Measurements from ENCODE around the gene TMEM50B. TPM values are rescaled to one million over a fixed set of nuclear protein-coding genes. Genes with fewer than 3 reads are reported as not detected.
"Not testable (repeated sequence)": the region's sequence is repeated elsewhere in the genome, so short reads cannot be mapped to it uniquely, and the experiment has no call there.

The TMEM50B gene
- total RNA-seq, 6 donors from 2014 or later: 45.1 to 155 (median 68.0) TPM

GRCh38 chr21:33455686-33456446 lies 23.9 kb downstream of the TMEM50B start:
- DNase-seq (no peak), ATAC-seq (ENCODE audit: low FRiP score in 2 of 2) (no peak)
- H3K36me3 ChIP-seq: peaks cover 3 to 83% (median 19%) of the 10 kb centered on the region in 4 donors
- 84 to 88% methylated on average over 6 of the region's 6 CpGs for WGBS, 2 donors
- no peaks in the 10 kb centered on the region for H3K27me3 ChIP-seq
- no peak for TF ChIP-seq CTCF (IDR thresholded peaks at IDR 0.05)
- peaks cover 0 to 7% (median 0%) of the 10 kb centered on the region in 4 donors for H3K4me1 ChIP-seq
- H3K4me3 ChIP-seq: no peak overlapping the region
- no peak overlapping the region for H3K27ac ChIP-seq
- no peaks in the 10 kb centered on the region for H3K9me3 ChIP-seq

GRCh38 chr21:33452362-33452761 lies 27.4 kb downstream of the TMEM50B start:
- H3K4me1 ChIP-seq: peaks cover 0 to 7% (median 0%) of the 10 kb centered on the region in 4 donors
- WGBS, 2 donors: 87 to 88% methylated on average over 3 of the region's 3 CpGs
- H3K4me3 ChIP-seq: no peak overlapping the region
- peaks cover 0 to 64% (median 15%) of the 10 kb centered on the region in 4 donors for H3K36me3 ChIP-seq
- peak overlapping the region in 1 of 4 donors; percentile 10 for H3K27ac ChIP-seq
- no peak for DNase-seq
- H3K9me3 ChIP-seq: no peaks in the 10 kb centered on the region
- TF ChIP-seq CTCF (IDR thresholded peaks at IDR 0.05): no peak
- no peak for TF ChIP-seq EP300 (IDR thresholded peaks at IDR 0.05)
- TF ChIP-seq POLR2A (IDR thresholded peaks at IDR 0.05): no peak
- TF ChIP-seq POLR2AphosphoS5 (IDR thresholded peaks at IDR 0.05): no peak
- no peak for ATAC-seq (ENCODE audit: low FRiP score in 2 of 2)
- no peaks in the 10 kb centered on the region for H3K27me3 ChIP-seq

GRCh38 chr21:33451634-33452071 lies 28.1 kb downstream of the TMEM50B start:
- Histone ChIP-seq H3K27ac (peak overlapping the region in 1 of 4 donors; percentile 29), H3K27me3 (no peaks in the 10 kb centered on the region), H3K9me3 (no peaks in the 10 kb centered on the region), H3K4me3 (no peak overlapping the region), H3K4me1 (peaks cover 0 to 7% (median 0%) of the 10 kb centered on the region in 4 donors), H3K36me3 (peaks cover 0 to 64% (median 14%) of the 10 kb centered on the region in 4 donors)
- TF ChIP-seq POLR2A (IDR thresholded peaks at IDR 0.05): no peak
- TF ChIP-seq EP300 (IDR thresholded peaks at IDR 0.05): no peak
- TF ChIP-seq POLR2AphosphoS5 (IDR thresholded peaks at IDR 0.05): no peak
- TF ChIP-seq CTCF (IDR thresholded peaks at IDR 0.05): no peak
- ATAC-seq (ENCODE audit: low FRiP score in 2 of 2) (no peak), DNase-seq (no peak)
- 61 to 75% methylated on average over 1 of the region's 1 CpG for WGBS, 2 donors

DNA sequence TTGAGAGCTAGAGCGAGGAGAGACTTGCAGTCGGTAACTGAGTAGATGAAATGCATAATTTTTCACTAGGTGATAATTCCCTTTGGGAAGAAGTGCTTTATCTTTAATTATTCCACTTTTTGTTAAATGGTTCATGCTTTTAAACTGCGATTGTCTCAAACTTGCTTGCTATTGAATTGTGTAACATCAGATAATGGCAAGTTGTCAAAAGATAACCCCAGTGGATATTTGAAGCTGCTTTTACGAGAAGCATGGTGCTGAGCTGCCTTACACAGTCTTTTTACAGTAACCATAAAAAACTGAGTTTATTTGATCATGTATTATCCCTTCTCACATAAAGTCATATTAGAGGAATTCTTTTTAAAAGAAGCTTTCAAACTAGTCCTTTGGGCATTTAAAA lies 30.2 kb downstream of the TMEM50B start:
- Histone ChIP-seq H3K4me3 (no peak overlapping the region), H3K4me1 (peaks cover 3 to 16% (median 6%) of the 10 kb centered on the region in 4 donors), H3K27ac (no peak overlapping the region), H3K27me3 (no peaks in the 10 kb centered on the region), H3K9me3 (no peaks in the 10 kb centered on the region), H3K36me3 (peaks cover 0 to 49% (median 9%) of the 10 kb centered on the region in 4 donors)
- WGBS, 2 donors: 93 to 94% methylated on average over 4 of the region's 4 CpGs
- TF ChIP-seq CTCF (IDR thresholded peaks at IDR 0.05) (no peak), POLR2AphosphoS5 (IDR thresholded peaks at IDR 0.05) (no peak), EP300 (IDR thresholded peaks at IDR 0.05) (no peak), POLR2A (IDR thresholded peaks at IDR 0.05) (no peak)
- ATAC-seq (ENCODE audit: low FRiP score in 2 of 2): no peak
- no peak for DNase-seq

GRCh38 chr21:33446620-33447019 lies 33.2 kb downstream of the TMEM50B start:
- not testable (repeated sequence) for DNase-seq; H3K27ac ChIP-seq; ATAC-seq (ENCODE audit: low FRiP score in 2 of 2); H3K27me3 ChIP-seq; H3K4me3 ChIP-seq; H3K9me3 ChIP-seq
- peaks cover 11 to 37% (median 17%) of the 10 kb centered on the region in 4 donors for H3K4me1 ChIP-seq
- peaks cover 0 to 25% (median 0%) of the 10 kb centered on the region in 4 donors for H3K36me3 ChIP-seq
- 94 to 98% methylated on average over 6 of the region's 6 CpGs for WGBS, 2 donors
